ENCODE data around the gene GAK.

- TF ChIP-seq CTCF (conservative IDR thresholded peaks at IDR 0.05; ENCODE audit: low read depth, low read length) (no peak), BHLHE40 (IDR thresholded peaks at IDR 0.05; ENCODE audit: low read depth, low read length) (no peak), USF2 (IDR thresholded peaks at IDR 0.05; ENCODE audit: low read depth, low read length) (no peak), RFX5 (IDR thresholded peaks at IDR 0.05; ENCODE audit: low read depth, low read length) (no peak)
Observed at GRCh38 chr4:833156-833555, 99.0 kb downstream of the GAK start.

All from IMR-90 (cell line).